Measurements from ENCODE around the gene EFHC2.

GRCh38 chrX:44245733-44246132 lies 97.7 kb downstream of the EFHC2 start:
- TF ChIP-seq CTCF (IDR thresholded peaks at IDR 0.05) (no peak), POLR2A (IDR thresholded peaks at IDR 0.05) (no peak)
